Measurements from ENCODE around the gene RASGRP1. TPM values are rescaled to one million over a fixed set of nuclear protein-coding genes. Genes with fewer than 3 reads are reported as not detected.

Gene RASGRP1
- total and polyA plus RNA-seq, 3 donors from 2014 or later = 4.4 to 9.2 (median 7.4) TPM

DNA sequence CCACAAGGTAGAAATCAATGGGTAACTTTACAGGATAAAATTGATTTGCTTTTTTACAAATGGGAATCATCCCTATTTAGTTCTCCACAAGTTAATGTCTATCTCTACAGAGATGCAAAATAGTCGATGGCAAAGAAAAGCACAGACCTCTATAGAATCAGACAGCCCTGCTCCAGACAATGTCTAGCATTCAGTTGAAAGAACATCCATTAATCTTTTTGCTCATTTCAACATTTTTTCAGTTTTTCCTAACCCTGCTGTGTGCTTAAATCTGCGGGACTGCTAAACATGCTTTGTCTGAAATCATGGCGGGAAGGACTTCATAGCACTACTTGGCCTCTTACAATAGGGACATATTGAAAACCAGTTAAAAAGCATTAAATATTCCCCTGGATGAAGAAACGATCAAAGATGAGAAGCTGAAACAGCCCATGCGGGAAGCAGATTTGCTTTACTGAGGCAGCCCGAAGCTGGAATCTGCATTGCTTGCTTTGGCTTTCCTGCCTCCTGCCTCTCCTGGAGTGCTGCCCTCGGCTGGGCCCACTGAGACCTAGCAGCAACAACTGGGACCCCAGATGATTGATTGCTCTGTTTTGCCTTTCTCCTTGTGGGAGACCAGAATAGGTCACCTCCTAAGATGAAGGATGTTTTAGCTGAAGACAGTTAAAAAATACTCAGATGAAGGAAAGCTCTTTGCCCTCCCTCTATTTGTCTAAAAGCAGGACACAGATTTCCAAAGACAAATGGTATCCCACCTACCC lies 38.5 kb upstream of the RASGRP1 start:
- no peaks in the 10 kb centered on the region for H3K36me3 ChIP-seq (ENCODE audit: low read depth, missing control alignments)
- H3K4me1 ChIP-seq = no peaks in the 10 kb centered on the region
- TF ChIP-seq, protein P1, sequence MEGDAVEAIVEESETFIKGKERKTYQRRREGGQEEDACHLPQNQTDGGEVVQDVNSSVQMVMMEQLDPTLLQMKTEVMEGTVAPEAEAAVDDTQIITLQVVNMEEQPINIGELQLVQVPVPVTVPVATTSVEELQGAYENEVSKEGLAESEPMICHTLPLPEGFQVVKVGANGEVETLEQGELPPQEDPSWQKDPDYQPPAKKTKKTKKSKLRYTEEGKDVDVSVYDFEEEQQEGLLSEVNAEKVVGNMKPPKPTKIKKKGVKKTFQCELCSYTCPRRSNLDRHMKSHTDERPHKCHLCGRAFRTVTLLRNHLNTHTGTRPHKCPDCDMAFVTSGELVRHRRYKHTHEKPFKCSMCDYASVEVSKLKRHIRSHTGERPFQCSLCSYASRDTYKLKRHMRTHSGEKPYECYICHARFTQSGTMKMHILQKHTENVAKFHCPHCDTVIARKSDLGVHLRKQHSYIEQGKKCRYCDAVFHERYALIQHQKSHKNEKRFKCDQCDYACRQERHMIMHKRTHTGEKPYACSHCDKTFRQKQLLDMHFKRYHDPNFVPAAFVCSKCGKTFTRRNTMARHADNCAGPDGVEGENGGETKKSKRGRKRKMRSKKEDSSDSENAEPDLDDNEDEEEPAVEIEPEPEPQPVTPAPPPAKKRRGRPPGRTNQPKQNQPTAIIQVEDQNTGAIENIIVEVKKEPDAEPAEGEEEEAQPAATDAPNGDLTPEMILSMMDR (IDR thresholded peaks at IDR 0.05) = no peak
- no peak for TF ChIP-seq POLR2A (IDR thresholded peaks at IDR 0.05)
- no peaks in the 10 kb centered on the region for H3K9me3 ChIP-seq
- H3K4me3 ChIP-seq = no peak overlapping the region
- H3K27me3 ChIP-seq = no peaks in the 10 kb centered on the region
- WGBS, 2 donors = 74 to 82% methylated on average over 7 of the region's 7 CpGs
- DNase-seq = no peak
- no peak overlapping the region for H3K27ac ChIP-seq
- intact Hi-C loops (cut with DNase I; ENCODE audit: low total_unique reads) = no loop called here

GRCh38 chr15:38600236-38600635 lies 35.6 kb upstream of the RASGRP1 start:
- no peak overlapping the region for H3K27ac ChIP-seq
- TF ChIP-seq POLR2A (IDR thresholded peaks at IDR 0.05) = no peak
- TF ChIP-seq, protein P1 (IDR thresholded peaks at IDR 0.05) = no peak
- intact Hi-C loops (cut with DNase I; ENCODE audit: low total_unique reads) = no loop called here
- no peaks in the 10 kb centered on the region for H3K36me3 ChIP-seq (ENCODE audit: low read depth, missing control alignments)
- H3K27me3 ChIP-seq = no peaks in the 10 kb centered on the region
- no peak overlapping the region for H3K4me3 ChIP-seq
- H3K9me3 ChIP-seq = no peaks in the 10 kb centered on the region
- H3K4me1 ChIP-seq = no peaks in the 10 kb centered on the region
- no peak for DNase-seq
- 87 to 94% methylated on average over 2 of the region's 2 CpGs for WGBS, 2 donors

DNA sequence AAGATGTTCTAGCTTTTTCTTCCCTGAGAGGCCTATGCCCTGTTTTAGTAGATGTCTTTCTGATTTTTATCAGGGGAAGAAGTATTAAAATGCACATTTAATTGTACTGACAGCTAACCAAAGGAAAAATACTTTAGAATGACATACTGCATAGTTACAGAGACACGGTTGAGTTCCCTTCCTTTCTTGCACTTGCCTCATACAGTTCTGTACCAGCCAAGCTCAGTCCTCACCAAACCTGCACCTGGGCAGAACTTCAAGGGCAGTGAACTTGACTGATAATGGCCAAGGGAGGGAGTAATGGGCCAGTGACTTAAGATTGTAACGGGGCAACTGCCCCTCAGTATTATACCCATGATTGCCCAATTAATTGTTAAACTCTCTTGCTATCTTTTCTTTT lies 34.1 kb upstream of the RASGRP1 start:
- TF ChIP-seq, protein P1 (IDR thresholded peaks at IDR 0.05) = no peak
- H3K4me1 ChIP-seq = no peaks in the 10 kb centered on the region

DNA sequence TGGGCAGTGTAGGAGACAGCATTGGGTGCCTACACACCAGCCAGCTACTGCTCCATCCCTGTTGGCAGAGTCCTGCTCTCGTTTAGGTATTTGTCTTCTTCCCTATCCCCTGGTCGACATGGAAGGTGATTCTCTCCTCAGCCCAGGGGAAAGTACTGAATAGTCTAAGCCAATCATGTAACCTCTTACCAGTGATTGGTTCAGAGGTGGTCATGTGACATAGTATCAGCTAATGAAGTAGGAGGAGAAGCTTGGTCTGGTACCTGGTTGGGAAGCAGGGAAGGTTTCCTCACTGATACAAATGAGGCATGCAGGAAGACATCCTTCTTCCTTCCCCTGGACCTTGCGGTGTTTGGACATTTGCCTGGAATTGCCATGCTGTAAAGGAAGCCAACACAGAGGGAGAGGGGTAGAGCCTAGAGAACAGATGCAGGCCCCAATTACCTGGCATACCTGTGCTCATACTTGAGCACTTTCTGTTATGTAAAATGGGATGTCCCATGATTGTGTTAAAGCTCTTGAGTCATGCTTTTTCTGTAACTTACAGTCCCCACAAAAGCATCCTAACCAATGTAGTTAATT lies 32.7 kb upstream of the RASGRP1 start:
- no peaks in the 10 kb centered on the region for H3K4me1 ChIP-seq
- no peak for DNase-seq
- no peak overlapping the region for H3K4me3 ChIP-seq
- H3K27ac ChIP-seq = no peak overlapping the region
- no peaks in the 10 kb centered on the region for H3K9me3 ChIP-seq
- intact Hi-C loops (cut with DNase I; ENCODE audit: low total_unique reads) = no loop called here
- TF ChIP-seq, protein P1 (IDR thresholded peaks at IDR 0.05) = no peak
- 59 to 66% methylated on average over 3 of the region's 3 CpGs for WGBS, 2 donors
- H3K27me3 ChIP-seq = no peaks in the 10 kb centered on the region
- no peaks in the 10 kb centered on the region for H3K36me3 ChIP-seq (ENCODE audit: low read depth, missing control alignments)

More for the DNA sequence above, 34.1 kb upstream of the RASGRP1 start:
- Histone ChIP-seq H3K27ac (no peak overlapping the region), H3K36me3 (ENCODE audit: low read depth, missing control alignments) (no peaks in the 10 kb centered on the region), H3K9me3 (no peaks in the 10 kb centered on the region), H3K4me3 (no peak overlapping the region), H3K27me3 (no peaks in the 10 kb centered on the region)
- DNase-seq = no peak
- intact Hi-C loops (cut with DNase I; ENCODE audit: low total_unique reads) = no loop called here
- 59 to 62% methylated on average over 2 of the region's 2 CpGs for WGBS, 2 donors

DNA sequence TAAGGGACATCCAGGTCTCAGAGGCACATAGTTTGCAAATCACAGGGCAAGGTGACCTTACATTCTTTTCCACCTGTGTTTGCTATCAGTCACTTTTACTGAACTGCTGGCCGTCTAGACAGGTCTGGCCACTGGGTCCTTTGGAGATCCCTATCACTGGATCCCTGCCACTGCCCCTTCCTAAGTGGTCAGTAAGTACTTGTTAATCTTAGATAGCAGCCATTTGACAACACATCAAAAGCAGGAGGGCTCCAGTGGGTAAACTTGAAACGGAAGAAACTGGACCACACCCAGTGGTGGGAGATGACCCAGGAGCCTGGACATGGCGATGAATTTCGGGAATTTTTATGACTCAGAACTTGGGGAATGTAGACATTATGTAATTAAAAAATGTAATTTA lies 28.9 kb upstream of the RASGRP1 start:
- Histone ChIP-seq H3K36me3 (ENCODE audit: low read depth, missing control alignments) (no peaks in the 10 kb centered on the region), H3K4me1 (no peaks in the 10 kb centered on the region), H3K9me3 (no peaks in the 10 kb centered on the region), H3K4me3 (no peak overlapping the region), H3K27ac (no peak overlapping the region), H3K27me3 (no peaks in the 10 kb centered on the region)
- TF ChIP-seq POLR2A (IDR thresholded peaks at IDR 0.05) = no peak
- TF ChIP-seq, protein P1 (IDR thresholded peaks at IDR 0.05) = no peak
- 65 to 74% methylated on average over 4 of the region's 4 CpGs for WGBS, 2 donors
- no peak for DNase-seq
- intact Hi-C loops (cut with DNase I; ENCODE audit: low total_unique reads) = no loop called here

Data from testis (tissue), 3 donors.